DND-41 (cell line): ENCODE results near the gene NOL4L.
A peak's percentile ranks its signal among the peaks of the same experiment; 100 is the strongest.

ENCODE experiments used
- CTCF ChIP-seq: IDR thresholded peaks from 2 replicates; pipeline ENCODE4 v1.5.1; 2012; ENCODE audit warnings: borderline replicate concordance, low read length, moderate library complexity, mild to moderate bottlenecking; ENCODE audit not compliant: poor library complexity, severe bottlenecking; ENCODE audit errors: extremely low read depth
- EZH2 ChIP-seq: IDR thresholded peaks from 3 replicates; pipeline ENCODE4 v1.6.1; 2012; ENCODE audit warnings: borderline replicate concordance, low read depth, mild to moderate bottlenecking, moderate library complexity, low read length, inconsistent platforms; ENCODE audit not compliant: severe bottlenecking

- TF ChIP-seq CTCF (peak; percentile 13), EZH2 (no peak)
Observed at GRCh38 chr20:32484225-32484957, 100.7 kb downstream of the NOL4L start.
